WTC11 (cell line): ENCODE data around the gene AGBL4.

Source experiments
- E2F4 ChIP-seq: sonication (generic); formaldehyde crosslinking; IDR thresholded peaks from 2 replicates; pipeline ENCODE4 v1.8.1; 2022; ENCODE audit warnings: low read depth, mild to moderate bottlenecking, moderate library complexity, missing genetic modification reagents, borderline replicate concordance
- ESRRA ChIP-seq: sonication (generic); formaldehyde crosslinking; IDR thresholded peaks from 2 replicates; pipeline ENCODE4 v1.8.1; 2022; ENCODE audit warnings: mild to moderate bottlenecking, missing genetic modification reagents, borderline replicate concordance
- JAZF1 ChIP-seq: fragments of 250-450 bp; sonication (Bioruptor Pico); IDR thresholded peaks from 2 replicates; pipeline ENCODE4 v1.9.0; 2021; ENCODE audit warnings: moderate library complexity, mild to moderate bottlenecking, inconsistent platforms
- ZBTB43 ChIP-seq: sonication (generic); formaldehyde crosslinking; IDR thresholded peaks from 2 replicates; pipeline ENCODE4 v1.8.1; 2023; ENCODE audit warnings: mild to moderate bottlenecking, missing genetic modification reagents
- TF ChIP-seq, protein P1 (sequence below): fragments of 200-600 bp; IDR thresholded peaks from 2 replicates; pipeline ENCODE4 v1.8.0; 2022; ENCODE audit warnings: antibody characterized with exemption

DNA sequence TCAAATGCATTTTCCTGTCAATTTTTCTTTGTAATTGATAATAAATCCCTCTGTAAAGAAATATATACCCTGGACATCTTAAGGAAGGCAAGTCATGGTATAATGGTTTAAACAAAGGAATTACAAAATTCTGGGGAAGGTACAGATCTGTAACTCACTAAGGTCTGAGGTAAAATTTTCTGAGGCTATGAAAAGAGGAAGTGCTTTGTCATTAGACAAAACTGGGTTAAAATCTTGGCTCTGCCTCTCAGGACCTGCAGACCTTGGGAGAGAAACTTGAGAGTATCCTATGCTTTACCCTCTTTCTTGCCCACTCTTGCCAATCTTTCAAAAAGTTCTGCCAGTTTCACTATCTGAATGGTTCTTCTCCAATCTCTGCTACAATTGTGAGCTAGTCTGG, 1220.3 kb downstream of the AGBL4 start:
- TF ChIP-seq, protein P1, sequence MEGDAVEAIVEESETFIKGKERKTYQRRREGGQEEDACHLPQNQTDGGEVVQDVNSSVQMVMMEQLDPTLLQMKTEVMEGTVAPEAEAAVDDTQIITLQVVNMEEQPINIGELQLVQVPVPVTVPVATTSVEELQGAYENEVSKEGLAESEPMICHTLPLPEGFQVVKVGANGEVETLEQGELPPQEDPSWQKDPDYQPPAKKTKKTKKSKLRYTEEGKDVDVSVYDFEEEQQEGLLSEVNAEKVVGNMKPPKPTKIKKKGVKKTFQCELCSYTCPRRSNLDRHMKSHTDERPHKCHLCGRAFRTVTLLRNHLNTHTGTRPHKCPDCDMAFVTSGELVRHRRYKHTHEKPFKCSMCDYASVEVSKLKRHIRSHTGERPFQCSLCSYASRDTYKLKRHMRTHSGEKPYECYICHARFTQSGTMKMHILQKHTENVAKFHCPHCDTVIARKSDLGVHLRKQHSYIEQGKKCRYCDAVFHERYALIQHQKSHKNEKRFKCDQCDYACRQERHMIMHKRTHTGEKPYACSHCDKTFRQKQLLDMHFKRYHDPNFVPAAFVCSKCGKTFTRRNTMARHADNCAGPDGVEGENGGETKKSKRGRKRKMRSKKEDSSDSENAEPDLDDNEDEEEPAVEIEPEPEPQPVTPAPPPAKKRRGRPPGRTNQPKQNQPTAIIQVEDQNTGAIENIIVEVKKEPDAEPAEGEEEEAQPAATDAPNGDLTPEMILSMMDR = no peak
- TF ChIP-seq E2F4 (CRISPR knock-in tag) = no peak
- TF ChIP-seq ZBTB43 (CRISPR knock-in tag) = no peak
- TF ChIP-seq JAZF1 (CRISPR knock-in tag) = no peak
- no peak for TF ChIP-seq ESRRA
